Measurements from ENCODE around the gene ELP1. TPM values are rescaled to one million over a fixed set of nuclear protein-coding genes. Genes with fewer than 3 reads are reported as not detected.
"Not testable (repeated sequence)": the region's sequence is repeated elsewhere in the genome, so short reads cannot be mapped to it uniquely, and the experiment has no call there.

Gene ELP1
- total and polyA plus RNA-seq, 5 donors from 2014 or later = 13.7 to 24.9 (median 20.0) TPM

DNA sequence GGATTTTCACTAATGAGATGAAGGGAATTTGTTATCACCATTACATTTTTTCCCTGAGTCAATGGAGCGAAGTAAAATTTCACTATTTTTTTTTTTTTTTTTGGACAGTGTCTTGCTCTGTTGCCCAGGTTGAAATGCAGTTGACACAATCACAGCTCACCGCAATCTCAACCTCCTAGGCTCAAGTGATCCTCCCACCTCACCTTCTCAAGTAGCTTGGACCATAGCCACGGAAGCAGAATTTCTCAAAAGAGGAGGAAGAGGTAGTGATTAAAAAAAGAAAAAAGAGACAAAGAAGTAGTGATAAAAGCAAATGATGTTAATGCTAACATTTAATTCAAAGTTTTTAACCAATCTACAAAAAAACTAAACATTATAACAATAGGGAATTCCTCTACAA lies 29.8 kb downstream of the ELP1 start:
- ATAC-seq (ENCODE audit: low read depth in 2 of 2) (no peak), DNase-seq (no peak)
- H3K27me3 Mint-ChIP-seq = no peaks in the 10 kb centered on the region
- Histone ChIP-seq H3K4me3 (ENCODE audit: low read depth, low read length) (no peak overlapping the region), H3K9me3 (ENCODE audit: control insufficient read depth in 2 of 2, low read length in 2 of 2) (no peaks in the 10 kb centered on the region), H3K27me3 (ENCODE audit: control insufficient read depth, insufficient read depth, low read length) (no peaks in the 10 kb centered on the region), H3K4me1 (ENCODE audit: control insufficient read depth, insufficient read depth, low read length, poor library complexity, severe bottlenecking) (no peaks in the 10 kb centered on the region), H3K27ac (ENCODE audit: insufficient read depth, low read length, poor library complexity, severe bottlenecking) (no peak overlapping the region), H3K36me3 (ENCODE audit: control insufficient read depth, insufficient read depth, low read length) (peaks cover 92% of the 10 kb centered on the region)
- H3K36me3 Mint-ChIP-seq = peaks cover 64% of the 10 kb centered on the region
- H3K9me3 Mint-ChIP-seq = no peaks in the 10 kb centered on the region
- no peaks in the 10 kb centered on the region for H3K4me1 Mint-ChIP-seq
- H3K4me3 Mint-ChIP-seq = no peak overlapping the region
- H3K27ac Mint-ChIP-seq = no peak overlapping the region

DNA sequence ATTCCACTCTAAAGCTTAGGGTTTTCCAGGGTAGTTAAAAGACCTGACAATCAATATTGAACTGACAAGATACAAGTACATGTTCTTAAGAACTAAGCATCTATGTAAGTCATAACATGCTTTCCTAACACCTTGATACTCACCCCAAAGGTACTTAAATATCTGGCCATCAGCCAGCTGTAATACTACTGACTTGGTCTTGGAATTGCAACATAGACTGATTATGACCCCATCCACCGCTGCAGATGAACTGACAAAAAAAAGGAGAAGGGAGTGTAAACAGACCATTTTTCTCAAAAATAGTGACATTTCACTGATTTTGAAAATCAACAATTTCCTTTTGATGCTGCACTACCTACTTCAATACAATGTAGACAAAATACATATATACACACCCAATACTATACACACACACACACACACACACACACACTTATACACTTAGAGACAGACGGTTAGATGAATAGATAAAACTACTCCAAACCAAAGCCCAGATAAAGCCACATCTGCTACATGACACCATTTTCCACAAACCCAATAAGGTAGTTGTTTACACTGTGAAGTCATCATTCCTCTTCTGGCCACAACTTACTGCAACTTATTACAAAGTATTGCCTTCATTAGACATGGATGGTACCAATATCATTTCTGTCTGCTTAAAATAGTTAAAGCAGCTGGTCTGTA lies 30.4 kb downstream of the ELP1 start:
- Mint-ChIP-seq H3K4me3 (no peak overlapping the region), H3K9me3 (no peaks in the 10 kb centered on the region), H3K27me3 (no peaks in the 10 kb centered on the region), H3K36me3 (peaks cover 62% of the 10 kb centered on the region), H3K27ac (no peak overlapping the region), H3K4me1 (no peaks in the 10 kb centered on the region)
- ATAC-seq (ENCODE audit: low read depth in 2 of 2) (no peak), DNase-seq (no peak)
- Histone ChIP-seq H3K4me3 (ENCODE audit: low read depth, low read length) (no peak overlapping the region), H3K27me3 (ENCODE audit: control insufficient read depth, insufficient read depth, low read length) (no peaks in the 10 kb centered on the region), H3K9me3 (ENCODE audit: control insufficient read depth in 2 of 2, low read length in 2 of 2) (no peaks in the 10 kb centered on the region), H3K27ac (ENCODE audit: insufficient read depth, low read length, poor library complexity, severe bottlenecking) (no peak overlapping the region), H3K4me1 (ENCODE audit: control insufficient read depth, insufficient read depth, low read length, poor library complexity, severe bottlenecking) (no peaks in the 10 kb centered on the region), H3K36me3 (ENCODE audit: control insufficient read depth, insufficient read depth, low read length) (peaks cover 93% of the 10 kb centered on the region)

DNA sequence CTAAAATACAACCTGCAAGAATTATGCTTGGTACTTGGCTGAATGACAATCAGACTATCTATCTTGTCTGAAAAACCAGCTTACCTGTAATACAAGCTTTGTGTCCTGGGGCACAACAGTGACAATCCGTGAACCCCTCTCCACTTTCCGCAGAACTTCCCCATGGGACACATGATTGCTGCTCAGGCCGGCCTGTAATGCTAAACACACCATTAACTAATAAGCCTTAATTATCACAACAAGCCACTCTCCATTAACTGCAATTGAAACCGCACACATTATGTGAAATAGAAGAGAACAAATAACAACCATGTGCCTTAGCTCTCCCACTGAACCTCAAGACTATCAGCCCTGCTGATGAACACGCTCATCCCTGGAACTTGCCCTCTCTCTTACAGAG lies 33.7 kb downstream of the ELP1 start:
- Histone ChIP-seq H3K4me3 (ENCODE audit: low read depth, low read length) (no peak overlapping the region), H3K27me3 (ENCODE audit: control insufficient read depth, insufficient read depth, low read length) (no peaks in the 10 kb centered on the region), H3K9me3 (ENCODE audit: control insufficient read depth in 2 of 2, low read length in 2 of 2) (no peaks in the 10 kb centered on the region), H3K27ac (ENCODE audit: insufficient read depth, low read length, poor library complexity, severe bottlenecking) (no peak overlapping the region), H3K36me3 (ENCODE audit: control insufficient read depth, insufficient read depth, low read length) (peaks cover 87% of the 10 kb centered on the region), H3K4me1 (ENCODE audit: control insufficient read depth, insufficient read depth, low read length, poor library complexity, severe bottlenecking) (no peaks in the 10 kb centered on the region)
- peaks cover 70% of the 10 kb centered on the region for H3K36me3 Mint-ChIP-seq
- no peak overlapping the region for H3K4me3 Mint-ChIP-seq
- H3K27ac Mint-ChIP-seq = peak overlapping the region in 2 of 3 donors; percentile 26 to 46
- DNase-seq (no peak), ATAC-seq (ENCODE audit: low read depth in 2 of 2) (no peak)
- no peaks in the 10 kb centered on the region for H3K4me1 Mint-ChIP-seq
- no peaks in the 10 kb centered on the region for H3K27me3 Mint-ChIP-seq
- H3K9me3 Mint-ChIP-seq = no peaks in the 10 kb centered on the region

DNA sequence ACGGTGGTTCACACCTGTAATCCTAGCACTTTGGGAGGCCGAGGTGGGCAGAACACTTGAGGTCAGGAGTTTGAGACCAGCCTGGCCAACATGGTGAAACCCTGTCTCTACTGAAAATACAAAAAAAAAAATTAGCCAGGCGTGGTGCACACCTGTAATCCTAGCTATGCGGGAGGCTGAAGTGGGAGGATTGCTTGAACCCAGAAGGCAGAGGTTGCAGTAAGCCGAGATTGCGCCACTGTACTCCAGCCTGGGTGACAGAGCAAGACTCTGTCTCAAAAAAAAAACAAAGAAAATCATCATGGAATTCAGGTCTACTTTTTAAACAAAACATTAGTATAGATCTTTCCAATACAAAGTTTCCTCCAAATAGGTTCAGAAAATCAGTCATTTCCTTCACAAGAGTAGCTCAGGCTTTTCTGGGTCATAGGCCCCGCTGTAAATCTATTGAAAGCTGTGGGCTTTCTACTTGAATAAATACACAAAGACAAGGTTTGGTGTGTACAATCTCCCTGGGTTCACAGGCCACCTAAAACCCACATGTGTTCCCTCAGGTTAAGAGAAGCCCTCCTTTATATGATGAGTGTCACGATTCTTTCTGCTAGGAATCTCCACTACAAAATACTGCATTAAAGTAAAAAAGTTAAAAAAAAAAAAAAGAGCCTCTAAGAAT lies 34.8 kb downstream of the ELP1 start:
- H3K4me1 Mint-ChIP-seq; ATAC-seq (ENCODE audit: low read depth in 2 of 2); DNase-seq; H3K4me1 ChIP-seq (ENCODE audit: control insufficient read depth, insufficient read depth, low read length, poor library complexity, severe bottlenecking); H3K27me3 Mint-ChIP-seq; H3K9me3 ChIP-seq (ENCODE audit: control insufficient read depth in 2 of 2, low read length in 2 of 2); H3K27me3 ChIP-seq (ENCODE audit: control insufficient read depth, insufficient read depth, low read length); H3K9me3 Mint-ChIP-seq; H3K27ac ChIP-seq (ENCODE audit: insufficient read depth, low read length, poor library complexity, severe bottlenecking); H3K4me3 Mint-ChIP-seq; H3K4me3 ChIP-seq (ENCODE audit: low read depth, low read length): not testable (repeated sequence)
- peaks cover 87% of the 10 kb centered on the region for H3K36me3 ChIP-seq (ENCODE audit: control insufficient read depth, insufficient read depth, low read length)
- Mint-ChIP-seq H3K27ac (peak overlapping the region in 1 of 3 donors; percentile 77), H3K36me3 (peaks cover 68% of the 10 kb centered on the region)

DNA sequence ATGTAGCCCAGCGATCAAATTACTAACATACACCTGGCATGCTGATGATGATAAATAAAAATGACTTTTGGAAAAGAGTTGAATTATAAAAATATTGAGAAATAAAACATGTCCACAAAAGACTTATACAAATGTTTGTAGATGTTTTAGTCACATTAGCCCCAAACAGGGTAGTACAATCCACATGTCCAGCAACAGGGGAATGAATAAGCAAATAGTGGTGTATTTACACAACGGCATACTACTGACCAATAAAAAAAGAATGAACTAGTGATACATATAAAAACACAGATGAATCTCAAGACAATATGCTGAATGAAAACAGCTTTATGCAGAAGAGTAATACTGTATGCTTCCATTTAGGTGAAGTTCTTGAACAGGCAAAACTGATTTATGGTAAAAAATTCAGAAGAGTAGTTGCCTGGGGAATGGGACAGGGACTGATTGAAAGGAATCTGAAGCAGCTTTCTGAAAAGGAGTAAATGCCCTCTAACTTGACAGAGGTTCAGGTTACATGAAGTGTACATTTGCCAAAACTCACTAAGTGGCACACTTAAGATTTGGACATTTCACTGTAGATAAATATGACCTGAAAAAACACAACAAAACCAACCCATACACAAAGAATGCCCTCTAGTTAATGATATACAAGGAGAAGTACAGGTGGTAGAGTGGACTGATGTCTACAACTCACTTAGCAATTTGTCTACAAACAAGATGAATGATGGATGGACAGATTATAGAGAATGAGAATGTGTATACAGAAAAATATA lies 36.4 kb downstream of the ELP1 start:
- H3K9me3 Mint-ChIP-seq = no peaks in the 10 kb centered on the region
- ATAC-seq (ENCODE audit: low read depth in 2 of 2) (no peak), DNase-seq (no peak)
- H3K4me1 Mint-ChIP-seq = no peaks in the 10 kb centered on the region
- no peaks in the 10 kb centered on the region for H3K9me3 ChIP-seq (ENCODE audit: control insufficient read depth in 2 of 2, low read length in 2 of 2)
- peaks cover 88% of the 10 kb centered on the region for H3K36me3 ChIP-seq (ENCODE audit: control insufficient read depth, insufficient read depth, low read length)
- no peak overlapping the region for H3K27ac ChIP-seq (ENCODE audit: insufficient read depth, low read length, poor library complexity, severe bottlenecking)
- H3K27me3 Mint-ChIP-seq = no peaks in the 10 kb centered on the region
- H3K4me3 Mint-ChIP-seq = no peak overlapping the region
- peak overlapping the region in 1 of 3 donors; percentile 53 for H3K27ac Mint-ChIP-seq
- H3K4me1 ChIP-seq (ENCODE audit: control insufficient read depth, insufficient read depth, low read length, poor library complexity, severe bottlenecking) = no peaks in the 10 kb centered on the region
- no peak overlapping the region for H3K4me3 ChIP-seq (ENCODE audit: low read depth, low read length)
- no peaks in the 10 kb centered on the region for H3K27me3 ChIP-seq (ENCODE audit: control insufficient read depth, insufficient read depth, low read length)
- H3K36me3 Mint-ChIP-seq = peaks cover 65% of the 10 kb centered on the region

DNA sequence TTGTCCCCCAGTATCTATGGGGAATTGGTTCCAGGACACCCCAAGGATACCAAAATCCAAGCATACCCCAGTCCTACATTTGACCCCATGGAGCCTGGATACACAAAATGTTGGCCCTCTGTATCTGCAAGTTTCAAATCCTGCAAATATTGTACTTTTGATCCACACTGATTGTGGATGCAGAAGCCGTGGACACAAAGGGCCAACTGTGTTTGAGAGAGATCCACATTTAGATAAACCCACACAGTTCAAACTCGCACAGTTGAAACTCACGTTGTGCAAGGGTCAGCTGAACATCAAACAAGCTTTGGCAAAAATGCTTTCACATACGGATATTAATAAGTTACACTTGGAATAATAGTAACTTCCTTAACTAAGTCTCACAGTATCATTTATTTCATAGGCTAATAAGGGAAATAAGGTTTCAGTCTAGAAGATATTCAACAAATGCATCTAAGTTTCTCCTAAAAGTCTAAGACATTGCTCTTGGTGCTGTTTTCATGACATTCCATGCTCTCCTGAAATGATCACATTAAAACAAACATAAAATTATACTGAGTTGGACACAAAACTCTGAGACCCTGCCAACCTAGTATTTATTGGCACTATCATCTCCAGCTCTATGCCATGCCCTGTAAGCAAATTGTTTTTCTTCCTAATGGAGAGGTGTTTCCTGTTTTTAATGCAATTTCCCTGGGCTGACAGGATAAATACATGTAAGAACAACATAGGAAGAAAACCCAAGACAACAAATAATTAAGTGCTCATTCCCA lies 39.5 kb downstream of the ELP1 start:
- ATAC-seq (ENCODE audit: low read depth in 2 of 2) (no peak), DNase-seq (no peak)
- H3K9me3 ChIP-seq (ENCODE audit: control insufficient read depth in 2 of 2, low read length in 2 of 2) = no peaks in the 10 kb centered on the region
- H3K27ac ChIP-seq (ENCODE audit: insufficient read depth, low read length, poor library complexity, severe bottlenecking) = no peak overlapping the region
- Mint-ChIP-seq H3K4me1 (no peaks in the 10 kb centered on the region), H3K4me3 (no peak overlapping the region), H3K27ac (no peak overlapping the region), H3K36me3 (peaks cover 67% of the 10 kb centered on the region), H3K27me3 (no peaks in the 10 kb centered on the region), H3K9me3 (no peaks in the 10 kb centered on the region)
- H3K36me3 ChIP-seq (ENCODE audit: control insufficient read depth, insufficient read depth, low read length) = peaks cover 89% of the 10 kb centered on the region
- H3K27me3 ChIP-seq (ENCODE audit: control insufficient read depth, insufficient read depth, low read length) = no peaks in the 10 kb centered on the region
- no peak overlapping the region for H3K4me3 ChIP-seq (ENCODE audit: low read depth, low read length)
- H3K4me1 ChIP-seq (ENCODE audit: control insufficient read depth, insufficient read depth, low read length, poor library complexity, severe bottlenecking) = no peaks in the 10 kb centered on the region

DNA sequence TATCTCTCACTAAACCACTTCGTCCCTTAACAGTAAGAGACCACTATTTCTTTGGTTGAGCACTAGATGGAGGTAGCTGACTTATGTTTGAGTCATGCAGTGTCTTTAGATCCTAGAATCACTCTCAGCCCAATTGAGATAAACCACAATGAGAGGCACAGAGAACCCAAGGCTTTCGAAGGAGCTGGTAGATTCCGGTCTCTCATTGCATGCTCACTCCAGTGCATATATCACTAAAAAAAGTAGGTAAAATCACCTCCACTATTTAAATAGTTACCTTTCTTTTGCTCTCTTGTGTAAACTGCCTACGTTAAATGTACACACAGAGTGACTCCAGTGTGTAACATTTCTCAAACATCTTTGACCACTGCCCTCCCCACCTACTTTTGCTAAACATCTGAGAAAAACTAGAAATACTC lies 44.3 kb downstream of the ELP1 start:
- Mint-ChIP-seq H3K4me1 (peaks cover 0 to 8% (median 7%) of the 10 kb centered on the region in 4 donors), H3K27me3 (no peaks in the 10 kb centered on the region), H3K9me3 (no peaks in the 10 kb centered on the region), H3K27ac (no peak overlapping the region), H3K4me3 (no peak overlapping the region), H3K36me3 (peaks cover 60% of the 10 kb centered on the region)
- peaks cover 69% of the 10 kb centered on the region for H3K36me3 ChIP-seq (ENCODE audit: control insufficient read depth, insufficient read depth, low read length)
- no peak overlapping the region for H3K4me3 ChIP-seq (ENCODE audit: low read depth, low read length)
- H3K9me3 ChIP-seq (ENCODE audit: control insufficient read depth in 2 of 2, low read length in 2 of 2) = no peaks in the 10 kb centered on the region
- H3K27me3 ChIP-seq (ENCODE audit: control insufficient read depth, insufficient read depth, low read length) = no peaks in the 10 kb centered on the region
- no peak overlapping the region for H3K27ac ChIP-seq (ENCODE audit: insufficient read depth, low read length, poor library complexity, severe bottlenecking)
- DNase-seq (peak in 1 of 3 donors; percentile 27), ATAC-seq (ENCODE audit: low read depth in 2 of 2) (no peak)
- no peaks in the 10 kb centered on the region for H3K4me1 ChIP-seq (ENCODE audit: control insufficient read depth, insufficient read depth, low read length, poor library complexity, severe bottlenecking)
